ENCODE results near the gene INHBE. TPM values are rescaled to one million over a fixed set of nuclear protein-coding genes. Genes with fewer than 3 reads are reported as not detected.

INHBE gene
- total RNA-seq, 1 experiment from 2014 or later: 10.1 TPM

DNA sequence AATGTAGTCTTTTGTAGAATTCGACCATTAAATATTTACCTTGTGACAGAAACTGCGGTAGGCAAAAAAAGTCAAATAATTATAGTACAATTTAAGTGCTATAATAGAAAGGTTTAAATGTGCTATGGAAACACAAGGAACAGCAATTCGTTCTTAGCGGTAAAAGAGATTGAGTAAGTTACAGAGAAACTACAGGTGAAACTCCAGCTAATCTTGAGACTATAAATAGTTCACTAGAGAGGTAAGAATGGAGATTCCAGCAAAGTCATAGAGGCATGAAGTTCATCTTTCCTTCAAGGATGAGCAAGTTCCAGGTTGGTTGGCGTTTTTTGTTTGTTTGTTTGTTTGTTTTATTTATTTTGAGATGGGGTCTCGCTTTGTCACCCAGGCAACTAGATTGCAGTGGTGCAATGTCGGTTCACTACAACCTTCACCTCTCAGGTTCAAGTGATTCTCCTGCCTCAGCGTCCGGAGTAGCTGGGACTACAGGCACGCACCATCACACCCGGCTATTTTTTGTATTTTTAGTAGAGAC, 23.4 kb upstream of the INHBE start:
- Histone ChIP-seq H2BK15ac (ENCODE audit: low read depth, low read length) (no peak overlapping the region), H3K4ac (ENCODE audit: low read depth, low read length) (no peak overlapping the region), H3K27ac (ENCODE audit: insufficient read length, low read depth, low read length) (no peak overlapping the region), H3K27me3 (ENCODE audit: insufficient read depth, low read length) (no peaks in the 10 kb centered on the region), H3K14ac (ENCODE audit: insufficient read depth, low read length) (no peak overlapping the region), H2BK20ac (ENCODE audit: low read depth, low read length, poor library complexity, severe bottlenecking) (no peak overlapping the region), H3K79me1 (ENCODE audit: insufficient read depth, low read depth, low read length, poor library complexity, severe bottlenecking) (no peaks in the 10 kb centered on the region), H2AFZ (ENCODE audit: low read length) (no peak overlapping the region), H2BK120ac (ENCODE audit: low read depth, low read length, poor library complexity, severe bottlenecking) (no peak overlapping the region), H4K91ac (ENCODE audit: insufficient read length, low read depth, low read length) (no peak overlapping the region), H2BK12ac (ENCODE audit: insufficient read length, low read depth, low read length) (no peak overlapping the region), H2AK5ac (ENCODE audit: insufficient read length, low read length) (no peak overlapping the region), H4K8ac (replicated peaks; ENCODE audit: insufficient read length, low read depth, low read length) (no peak overlapping the region), H3K9ac (ENCODE audit: extremely low read depth, insufficient read length, low read length) (no peak overlapping the region), H3K18ac (ENCODE audit: insufficient read length, low read depth, low read length) (no peak overlapping the region), H3K4me2 (ENCODE audit: insufficient read depth, insufficient read length, low read length) (peak overlapping the region; percentile 50), H3K23ac (ENCODE audit: insufficient read length, low read depth, low read length) (no peak overlapping the region), H3K9me3 (ENCODE audit: control insufficient read depth, low read depth, low read length) (no peaks in the 10 kb centered on the region), H3K79me2 (ENCODE audit: insufficient read depth, low read length) (no peaks in the 10 kb centered on the region), H3K23me2 (ENCODE audit: insufficient read length, low read depth, low read length, poor library complexity, severe bottlenecking) (peaks cover 8% of the 10 kb centered on the region), H3T11ph (ENCODE audit: low read length) (no peak overlapping the region), H3K4me1 (ENCODE audit: insufficient read depth, low read length) (no peaks in the 10 kb centered on the region), H3K56ac (ENCODE audit: insufficient read length, low read depth, low read length) (no peak overlapping the region), H4K5ac (ENCODE audit: insufficient read length, low read depth, low read length) (no peak overlapping the region), H4K20me1 (ENCODE audit: control insufficient read depth, insufficient read depth, insufficient read length) (no peaks in the 10 kb centered on the region), H2BK5ac (ENCODE audit: insufficient read length, low read length) (no peak overlapping the region)
- DNase-seq: no peak
- Mint-ChIP-seq H3K9me3 (no peaks in the 10 kb centered on the region; a peak in 1 of 5 replicates), H3K36me3 (ENCODE audit: insufficient read depth in 1 of 3, low read depth in 3 of 3) (peaks cover 0 to under 1% (median 0%) of the 10 kb centered on the region in 3 experiments; a peak in 2 of 7 replicates), H3K27ac (peak overlapping the region in 2 of 3 experiments; percentile 96; a peak in 4 of 7 replicates), H3K4me1 (peaks cover 24 to 36% of the 10 kb centered on the region in 2 experiments), H3K27me3 (ENCODE audit: low read depth) (no peaks in the 10 kb centered on the region), H3K4me3 (peak overlapping the region; percentile 67 to 83)
- TF ChIP-seq, protein P1, sequence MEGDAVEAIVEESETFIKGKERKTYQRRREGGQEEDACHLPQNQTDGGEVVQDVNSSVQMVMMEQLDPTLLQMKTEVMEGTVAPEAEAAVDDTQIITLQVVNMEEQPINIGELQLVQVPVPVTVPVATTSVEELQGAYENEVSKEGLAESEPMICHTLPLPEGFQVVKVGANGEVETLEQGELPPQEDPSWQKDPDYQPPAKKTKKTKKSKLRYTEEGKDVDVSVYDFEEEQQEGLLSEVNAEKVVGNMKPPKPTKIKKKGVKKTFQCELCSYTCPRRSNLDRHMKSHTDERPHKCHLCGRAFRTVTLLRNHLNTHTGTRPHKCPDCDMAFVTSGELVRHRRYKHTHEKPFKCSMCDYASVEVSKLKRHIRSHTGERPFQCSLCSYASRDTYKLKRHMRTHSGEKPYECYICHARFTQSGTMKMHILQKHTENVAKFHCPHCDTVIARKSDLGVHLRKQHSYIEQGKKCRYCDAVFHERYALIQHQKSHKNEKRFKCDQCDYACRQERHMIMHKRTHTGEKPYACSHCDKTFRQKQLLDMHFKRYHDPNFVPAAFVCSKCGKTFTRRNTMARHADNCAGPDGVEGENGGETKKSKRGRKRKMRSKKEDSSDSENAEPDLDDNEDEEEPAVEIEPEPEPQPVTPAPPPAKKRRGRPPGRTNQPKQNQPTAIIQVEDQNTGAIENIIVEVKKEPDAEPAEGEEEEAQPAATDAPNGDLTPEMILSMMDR (conservative IDR thresholded peaks at IDR 0.05): no peak
- WGBS (ENCODE audit: extremely low coverage, insufficient read length, low lambda C conversion rate): no CpG with 5 or more reads among the region's 11 CpGs

Measured in H9 (cell line).